HCT116 (cell line): Measurements from ENCODE around the gene CADPS. TPM values are rescaled to one million over a fixed set of nuclear protein-coding genes. Genes with fewer than 3 reads are reported as not detected.

ENCODE experiments used
- ATAC-seq: fragments of 200-7000 bp; cut with Tn5 transposase; 2 replicates; pipeline ENCODE4 v1.9.1; 2020; ENCODE audit warnings: mild to moderate bottlenecking, moderate library complexity
- BruUV-seq: library from RNA; stranded (reverse); fragments of 400-500 nt; replicated peaks from 2 replicates; lab custom pipeline; 2021; lab: Mats Ljungman, UMichigan
- CTCF ChIA-PET: fragments of 300-600 bp; sonication (Branson Sonifier 250); formaldehyde crosslinking; loops from one replicate; lab custom pipeline; 2021; ENCODE audit warnings: antibody characterized with exemption; lab: Charles Lee
- POLR2A ChIA-PET: fragments of 300-600, 350-600 bp; sonication (Branson Sonifier 250); formaldehyde crosslinking; loops from one replicate; lab custom pipeline; 2021; ENCODE audit warnings: antibody characterized with exemption; lab: Charles Lee
- RAD21 ChIA-PET, 2 experiments: fragments of 300-600 bp; sonication (Branson Sonifier 250); formaldehyde crosslinking; loops; one replicate each; lab custom pipeline; 2023; ENCODE audit warnings: low total read pairs in 2 of 2; ENCODE audit not compliant: uncharacterized antibody in 2 of 2, unreplicated experiment in 2 of 2, low non-redundant PET in 1 of 2; lab: Charles Lee
- DNase-seq: peaks from one replicate; pipeline ENCODE4 v3.0.0-alpha.2; 2010; ENCODE audit warnings: low read depth, low spot score
- H2AFZ ChIP-seq: fragments of 200-600 bp; shearing (Covaris generic), sonication (generic); 2 replicates; pipeline ENCODE4 v1.6.1; 2017; ENCODE audit warnings: low read depth, mixed run types, mixed read lengths, antibody characterized with exemption, low read length; ENCODE audit not compliant: poor library complexity, severe bottlenecking
- H3K27ac ChIP-seq: 2 replicates; pipeline ENCODE4 v1.5.1; 2012; ENCODE audit warnings: low read depth, low read length
- H3K27me3 ChIP-seq: fragments of 200-600 bp; sonication (generic); 2 replicates; pipeline ENCODE4 v1.6.1; 2016; ENCODE audit warnings: mixed run types, low read length, mixed read lengths; ENCODE audit not compliant: insufficient read depth
- H3K36me3 ChIP-seq, 2 experiments: fragments of 200-500 bp in 1 of 2; fragments of 200-600 bp in 1 of 2; sonication (Bioruptor generic) in 1 of 2; sonication (generic) in 1 of 2; 2 replicates each; pipeline versions ENCODE4 v1.5.1 to v1.6.1; 2014 to 2016; ENCODE audit warnings: low read length in 2 of 2, inconsistent platforms in 1 of 2, mixed read lengths in 1 of 2, mixed run types in 1 of 2; ENCODE audit not compliant: insufficient read depth in 2 of 2, control insufficient read depth in 1 of 2
- H3K4me1 ChIP-seq, 2 experiments: fragments of 200-600 bp in 1 of 2; sonication (generic) in 1 of 2; 2 replicates each; pipeline versions ENCODE4 v1.5.1 to v1.6.1; 2012 to 2017; ENCODE audit warnings: low read length in 2 of 2, inconsistent platforms in 1 of 2, mild to moderate bottlenecking in 1 of 2, mixed read lengths in 1 of 2, mixed run types in 1 of 2, moderate library complexity in 1 of 2; ENCODE audit not compliant: insufficient read depth in 2 of 2, control insufficient read depth in 1 of 2
- H3K4me2 ChIP-seq: fragments of 200-600 bp; sonication (generic); 2 replicates; pipeline ENCODE4 v1.6.1; 2017; ENCODE audit warnings: mixed run types, low read length, mixed read lengths
- H3K4me3 ChIP-seq, 2 experiments: fragments of 200-600 bp in 1 of 2; sonication (generic) in 1 of 2; replicated peaks in 1 of 2; 2 replicates each; pipeline ENCODE4 v1.5.1; 2011 to 2016; ENCODE audit warnings: low read length in 2 of 2, control low read depth in 1 of 2, low read depth in 1 of 2, mild to moderate bottlenecking in 1 of 2, mixed read lengths in 1 of 2, mixed run types in 1 of 2
- H3K79me2 ChIP-seq: fragments of 200-600 bp; sonication (generic); 2 replicates; pipeline ENCODE4 v1.6.1; 2017; ENCODE audit warnings: mild to moderate bottlenecking, mixed run types, low read length, moderate library complexity, mixed read lengths; ENCODE audit not compliant: insufficient read depth
- H3K9ac ChIP-seq: fragments of 200-600 bp; sonication (generic); 2 replicates; pipeline ENCODE4 v1.6.1; 2016; ENCODE audit warnings: low read length, mixed read lengths
- H3K9me2 ChIP-seq: fragments of 200-600 bp; sonication (generic), shearing (Covaris generic); 2 replicates; pipeline ENCODE4 v1.6.1; 2017; ENCODE audit warnings: mixed run types, mild to moderate bottlenecking, moderate library complexity; ENCODE audit not compliant: insufficient read depth
- H3K9me3 ChIP-seq, 2 experiments: fragments of 200-500 bp in 1 of 2; fragments of 200-600 bp in 1 of 2; sonication (Bioruptor generic) in 1 of 2; sonication (generic) in 1 of 2; 2 replicates each; pipeline ENCODE4 v1.6.1; 2014 to 2017; ENCODE audit warnings: low read length in 2 of 2, mixed read lengths in 2 of 2, inconsistent platforms in 1 of 2, low read depth in 1 of 2, mild to moderate bottlenecking in 1 of 2, mixed run types in 1 of 2, moderate library complexity in 1 of 2; ENCODE audit not compliant: control insufficient read depth in 1 of 2, insufficient read depth in 1 of 2
- H4K20me1 ChIP-seq: fragments of 200-600 bp; sonication (generic), shearing (Covaris generic); 2 replicates; pipeline ENCODE4 v1.6.1; 2017; ENCODE audit warnings: mixed run types, mild to moderate bottlenecking, moderate library complexity; ENCODE audit not compliant: insufficient read depth
- CBX3 ChIP-seq: IDR thresholded peaks from 2 replicates; pipeline ENCODE4 v1.6.1; 2012; ENCODE audit warnings: low read depth
- CEBPB ChIP-seq: IDR thresholded peaks from 2 replicates; pipeline ENCODE4 v1.6.1; 2012; ENCODE audit warnings: low read depth
- EGR1 ChIP-seq: IDR thresholded peaks from 2 replicates; pipeline ENCODE4 v1.6.1; 2012; ENCODE audit warnings: low read depth
- ELF1 ChIP-seq: IDR thresholded peaks from 2 replicates; pipeline ENCODE4 v1.6.1; 2012; ENCODE audit warnings: low read depth, borderline replicate concordance
- EZH2phosphoT487 ChIP-seq: fragments of 200-600 bp; IDR thresholded peaks from 2 replicates; pipeline ENCODE4 v1.6.1; 2018; ENCODE audit warnings: antibody characterized with exemption, borderline replicate concordance
- FOSL1 ChIP-seq: IDR thresholded peaks from 2 replicates; pipeline ENCODE4 v1.6.1; 2012; ENCODE audit warnings: low read depth
- JUND ChIP-seq: IDR thresholded peaks from 2 replicates; pipeline ENCODE4 v1.6.1; 2012
- POLR2A ChIP-seq: IDR thresholded peaks from 2 replicates; pipeline ENCODE4 v1.7.0; 2011; ENCODE audit warnings: borderline replicate concordance; ENCODE audit not compliant: insufficient read depth, insufficient read length; ENCODE audit errors: extremely low read depth
- RAD21 ChIP-seq: IDR thresholded peaks from 2 replicates; pipeline ENCODE4 v1.6.1; 2012; ENCODE audit warnings: low read depth, mild to moderate bottlenecking
- SIN3A ChIP-seq: IDR thresholded peaks from 2 replicates; pipeline ENCODE4 v1.6.1; 2012; ENCODE audit warnings: low read depth
- SRF ChIP-seq: IDR thresholded peaks from 2 replicates; pipeline ENCODE4 v1.6.1; 2012; ENCODE audit warnings: low read depth
- TCF7L2 ChIP-seq: IDR thresholded peaks from 2 replicates; pipeline ENCODE4 v1.7.0; 2011; ENCODE audit warnings: borderline replicate concordance, inconsistent platforms; ENCODE audit not compliant: insufficient read depth, insufficient read length; ENCODE audit errors: extremely low read depth
- YY1 ChIP-seq: IDR thresholded peaks from 2 replicates; pipeline ENCODE4 v1.6.1; 2011; ENCODE audit warnings: low read length, low read depth, moderate library complexity, mild to moderate bottlenecking; ENCODE audit not compliant: insufficient replicate concordance; ENCODE audit errors: extremely low read depth
- ZFX ChIP-seq: fragments of 450-650 bp; IDR thresholded peaks from 2 replicates; pipeline ENCODE4 v1.6.1; 2017
- ZNF274 ChIP-seq: fragments of 200-500 bp; sonication (Bioruptor generic); IDR thresholded peaks from 2 replicates; pipeline ENCODE4 v1.6.1; 2014; ENCODE audit warnings: mild to moderate bottlenecking, low read depth, low read length, inconsistent platforms
- intact Hi-C: fragments of 100-400 bp; cut with micrococcal nuclease; formaldehyde crosslinking; loops from 2 replicates; pipeline ENCODE4 v1.10.0; 2022
- total RNA-seq: library from RNA; stranded (reverse); gene quantifications from one replicate; pipeline ENCODE4 v1.2.1, GENCODE V29; 2021; ENCODE audit not compliant: unreplicated experiment
- TF ChIP-seq, protein P1 (sequence below), 3 experiments: fragments of 200-600 bp in 1 of 3; sonication (generic) in 1 of 3; IDR thresholded peaks in 2 of 3; conservative IDR thresholded peaks in 1 of 3; 2 replicates each; pipeline ENCODE4 v1.5.1; 2012 to 2017; ENCODE audit warnings: low read depth in 2 of 3, low read length in 2 of 3, antibody characterized with exemption in 1 of 3, borderline replicate concordance in 1 of 3, control low read depth in 1 of 3, mild to moderate bottlenecking in 1 of 3, mixed read lengths in 1 of 3, mixed run types in 1 of 3, moderate library complexity in 1 of 3; ENCODE audit not compliant: insufficient read depth in 1 of 3
- TF ChIP-seq, protein P2 (sequence below): IDR thresholded peaks from 2 replicates; pipeline ENCODE4 v1.6.1; 2011; ENCODE audit warnings: mild to moderate bottlenecking, low read length, moderate library complexity; ENCODE audit not compliant: insufficient replicate concordance; ENCODE audit errors: extremely low read depth
- TF ChIP-seq, protein P3 (sequence below): IDR thresholded peaks from 2 replicates; pipeline ENCODE4 v1.6.1; 2012
- TF ChIP-seq, protein P4 (sequence below): IDR thresholded peaks from 2 replicates; pipeline ENCODE4 v1.6.1; 2012

Gene CADPS
- total RNA-seq, 1 experiment from 2014 or later: not detected

DNA sequence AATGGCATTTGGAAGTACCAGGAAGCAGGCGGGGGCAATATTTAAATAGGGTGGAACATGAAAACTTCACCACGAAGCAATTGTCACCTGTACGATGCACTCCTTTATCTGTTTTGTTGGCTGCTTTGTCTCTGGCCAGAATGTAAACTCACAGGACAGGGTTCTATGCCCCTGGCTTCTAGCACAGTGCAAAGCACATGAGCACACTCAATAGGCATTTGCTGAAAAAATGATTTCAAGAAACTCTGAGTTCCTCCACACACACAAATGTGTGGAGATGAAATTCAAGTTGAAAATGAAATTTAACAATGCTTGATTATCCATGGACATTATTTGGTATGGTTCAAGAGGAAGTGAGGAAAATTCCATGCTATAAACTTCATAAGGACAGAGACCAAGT is 272.2 kb downstream of the CADPS start (continued):
- TF ChIP-seq, protein P1, sequence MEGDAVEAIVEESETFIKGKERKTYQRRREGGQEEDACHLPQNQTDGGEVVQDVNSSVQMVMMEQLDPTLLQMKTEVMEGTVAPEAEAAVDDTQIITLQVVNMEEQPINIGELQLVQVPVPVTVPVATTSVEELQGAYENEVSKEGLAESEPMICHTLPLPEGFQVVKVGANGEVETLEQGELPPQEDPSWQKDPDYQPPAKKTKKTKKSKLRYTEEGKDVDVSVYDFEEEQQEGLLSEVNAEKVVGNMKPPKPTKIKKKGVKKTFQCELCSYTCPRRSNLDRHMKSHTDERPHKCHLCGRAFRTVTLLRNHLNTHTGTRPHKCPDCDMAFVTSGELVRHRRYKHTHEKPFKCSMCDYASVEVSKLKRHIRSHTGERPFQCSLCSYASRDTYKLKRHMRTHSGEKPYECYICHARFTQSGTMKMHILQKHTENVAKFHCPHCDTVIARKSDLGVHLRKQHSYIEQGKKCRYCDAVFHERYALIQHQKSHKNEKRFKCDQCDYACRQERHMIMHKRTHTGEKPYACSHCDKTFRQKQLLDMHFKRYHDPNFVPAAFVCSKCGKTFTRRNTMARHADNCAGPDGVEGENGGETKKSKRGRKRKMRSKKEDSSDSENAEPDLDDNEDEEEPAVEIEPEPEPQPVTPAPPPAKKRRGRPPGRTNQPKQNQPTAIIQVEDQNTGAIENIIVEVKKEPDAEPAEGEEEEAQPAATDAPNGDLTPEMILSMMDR (IDR thresholded peaks at IDR 0.05 in 2 of 3, conservative IDR thresholded peaks at IDR 0.05 in 1 of 3; ENCODE audit: borderline replicate concordance in 1 of 3, insufficient read depth in 1 of 3, low read depth in 2 of 3, low read length in 2 of 3): no peak
- TF ChIP-seq ZFX (no peak), TCF7L2 (no peak)

DNA sequence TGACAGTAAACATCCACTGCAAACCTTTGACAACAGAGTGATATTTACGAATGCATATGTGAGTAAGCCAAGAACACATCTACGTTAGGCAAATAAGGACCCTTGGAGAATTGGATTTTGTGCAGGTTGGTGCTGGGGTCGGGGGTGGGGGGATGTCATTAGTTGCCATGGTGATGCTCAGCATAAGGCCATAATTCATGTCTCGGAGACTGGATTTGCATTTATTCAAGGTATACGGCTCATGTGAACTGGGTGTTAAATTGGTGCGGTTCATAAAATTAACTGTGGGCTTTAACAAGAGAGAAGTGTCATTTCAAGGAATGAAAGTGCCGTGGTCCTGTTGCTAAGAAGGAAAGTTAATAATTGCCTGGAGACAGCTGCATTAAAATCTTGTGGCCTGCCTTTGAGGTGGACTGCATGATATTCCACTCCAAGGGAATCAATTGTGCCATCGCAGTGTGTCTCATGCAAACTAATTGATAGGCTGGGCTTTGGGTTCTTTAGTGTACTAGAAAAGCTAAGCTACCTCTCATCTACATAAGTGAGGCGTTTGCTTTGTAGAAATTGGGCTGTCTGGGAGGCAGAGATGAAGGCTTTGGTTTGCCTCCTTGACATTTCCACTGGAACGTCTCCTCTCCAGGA is 273.0 kb downstream of the CADPS start:
- Histone ChIP-seq H3K4me1 (peaks cover 4 to 37% of the 10 kb centered on the region in 2 experiments), H4K20me1 (no peaks in the 10 kb centered on the region), H3K4me3 (no peak overlapping the region), H3K9ac (no peak overlapping the region), H3K9me2 (no peaks in the 10 kb centered on the region), H3K79me2 (no peaks in the 10 kb centered on the region), H2AFZ (no peak overlapping the region), H3K4me2 (no peak overlapping the region), H3K27me3 (0 out of 2 replicates have a peak, but pooled peaks cover 6% of the 10 kb centered on the region), H3K36me3 (no peaks in the 10 kb centered on the region), H3K9me3 (no peaks in the 10 kb centered on the region), H3K27ac (no peak overlapping the region)
- CTCF ChIA-PET: no interaction called here
- BruUV-seq: no TSS peak
- ATAC-seq (no peak), DNase-seq (no peak)
- intact Hi-C loops: no loop called here
- RAD21 ChIA-PET: no interaction called here
- TF ChIP-seq, protein P2, sequence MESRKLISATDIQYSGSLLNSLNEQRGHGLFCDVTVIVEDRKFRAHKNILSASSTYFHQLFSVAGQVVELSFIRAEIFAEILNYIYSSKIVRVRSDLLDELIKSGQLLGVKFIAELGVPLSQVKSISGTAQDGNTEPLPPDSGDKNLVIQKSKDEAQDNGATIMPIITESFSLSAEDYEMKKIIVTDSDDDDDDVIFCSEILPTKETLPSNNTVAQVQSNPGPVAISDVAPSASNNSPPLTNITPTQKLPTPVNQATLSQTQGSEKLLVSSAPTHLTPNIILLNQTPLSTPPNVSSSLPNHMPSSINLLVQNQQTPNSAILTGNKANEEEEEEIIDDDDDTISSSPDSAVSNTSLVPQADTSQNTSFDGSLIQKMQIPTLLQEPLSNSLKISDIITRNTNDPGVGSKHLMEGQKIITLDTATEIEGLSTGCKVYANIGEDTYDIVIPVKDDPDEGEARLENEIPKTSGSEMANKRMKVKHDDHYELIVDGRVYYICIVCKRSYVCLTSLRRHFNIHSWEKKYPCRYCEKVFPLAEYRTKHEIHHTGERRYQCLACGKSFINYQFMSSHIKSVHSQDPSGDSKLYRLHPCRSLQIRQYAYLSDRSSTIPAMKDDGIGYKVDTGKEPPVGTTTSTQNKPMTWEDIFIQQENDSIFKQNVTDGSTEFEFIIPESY: no peak
- TF ChIP-seq JUND: no peak
- no peak for TF ChIP-seq TCF7L2
- no peak for TF ChIP-seq ELF1
- TF ChIP-seq YY1: no peak
- TF ChIP-seq EZH2phosphoT487: no peak
- no peak for TF ChIP-seq SRF
- no peak for TF ChIP-seq FOSL1
- no peak for TF ChIP-seq EGR1
- no peak for TF ChIP-seq SIN3A
- TF ChIP-seq POLR2A: no peak
- TF ChIP-seq ZFX: no peak
- TF ChIP-seq, protein P3, sequence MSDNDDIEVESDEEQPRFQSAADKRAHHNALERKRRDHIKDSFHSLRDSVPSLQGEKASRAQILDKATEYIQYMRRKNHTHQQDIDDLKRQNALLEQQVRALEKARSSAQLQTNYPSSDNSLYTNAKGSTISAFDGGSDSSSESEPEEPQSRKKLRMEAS: no peak
- TF ChIP-seq, protein P4, sequence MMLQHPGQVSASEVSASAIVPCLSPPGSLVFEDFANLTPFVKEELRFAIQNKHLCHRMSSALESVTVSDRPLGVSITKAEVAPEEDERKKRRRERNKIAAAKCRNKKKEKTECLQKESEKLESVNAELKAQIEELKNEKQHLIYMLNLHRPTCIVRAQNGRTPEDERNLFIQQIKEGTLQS: no peak
- TF ChIP-seq, protein P1 (IDR thresholded peaks at IDR 0.05 in 2 of 3, conservative IDR thresholded peaks at IDR 0.05 in 1 of 3; ENCODE audit: borderline replicate concordance in 1 of 3, insufficient read depth in 1 of 3, low read depth in 2 of 3, low read length in 2 of 3): no peak
- no peak for TF ChIP-seq ZNF274
- TF ChIP-seq CBX3: no peak
- no peak for TF ChIP-seq CEBPB
- TF ChIP-seq RAD21: no peak
- POLR2A ChIA-PET: no interaction called here
